Measurements from ENCODE around the gene ABCA4.

DNA sequence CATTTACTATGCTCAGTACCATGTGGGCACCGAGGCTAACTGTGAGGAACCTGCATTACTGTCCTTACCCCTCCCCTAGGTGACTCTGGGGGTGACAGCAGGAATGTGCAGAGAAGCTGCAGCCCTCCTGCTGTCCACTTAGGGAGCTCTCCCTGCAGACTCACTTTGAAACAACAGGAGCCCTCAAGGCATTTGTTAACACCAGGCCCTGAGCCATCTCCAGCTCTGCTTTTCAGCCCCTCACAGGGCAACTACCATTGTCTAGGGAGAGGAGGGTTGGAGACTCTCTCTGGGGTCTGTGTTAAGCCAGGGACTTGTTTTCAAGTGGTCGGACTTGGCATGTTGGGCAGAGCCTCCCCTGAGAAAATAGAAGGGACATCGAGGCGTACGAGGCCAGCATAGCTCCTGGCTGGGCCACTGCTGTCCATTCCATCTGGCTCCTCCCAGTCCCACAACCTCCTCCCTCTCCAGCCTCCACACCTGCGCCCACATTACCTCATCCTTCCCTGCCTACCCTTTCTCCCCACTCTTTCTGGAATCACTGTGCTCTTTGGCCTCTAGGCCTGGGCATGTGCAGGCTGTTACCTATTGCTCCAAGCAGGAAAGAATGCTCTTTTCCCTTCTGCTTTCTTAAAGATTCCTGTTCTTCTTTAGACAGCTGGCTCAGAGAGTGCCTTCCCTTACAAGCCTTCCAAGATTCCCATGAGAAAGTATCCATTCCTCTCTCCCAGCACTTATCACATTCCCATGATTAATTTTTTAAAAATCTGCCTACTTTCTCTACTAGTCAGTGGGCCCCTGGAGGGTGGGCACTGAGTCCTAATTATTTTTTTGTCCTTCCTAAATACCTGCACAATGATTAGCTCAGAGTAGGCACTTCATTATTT, 109.0 kb downstream of the ABCA4 start:
- no peak for TF ChIP-seq CTCF (IDR thresholded peaks at IDR 0.05; ENCODE audit: poor library complexity)
- TF ChIP-seq EZH2phosphoT487 (IDR thresholded peaks at IDR 0.05; ENCODE audit: low read depth, severe bottlenecking, unreplicated experiment), result no peak
- no peak for TF ChIP-seq EZH2 (IDR thresholded peaks at IDR 0.05; ENCODE audit: borderline replicate concordance)
